ENCODE results near the gene FXYD5. TPM values are rescaled to one million over a fixed set of nuclear protein-coding genes. Genes with fewer than 3 reads are reported as not detected.

The FXYD5 gene
- total RNA-seq, 1 donor from 2014 or later: 138 TPM

- TF ChIP-seq CTCF (IDR thresholded peaks at IDR 0.05): no peak
- H3K9me3 ChIP-seq: peaks cover 0 to 21% of the 10 kb centered on the region in 2 donors
- no peaks in the 10 kb centered on the region for H3K27me3 ChIP-seq
- H3K27ac ChIP-seq: no peak overlapping the region
- H3K36me3 ChIP-seq: peaks cover 19 to 51% of the 10 kb centered on the region in 2 donors
- no peak overlapping the region for H3K4me3 ChIP-seq
- no peak for DNase-seq (ENCODE audit: low spot score in 2 of 2)
- intact Hi-C loops (cut with DNase I): no loop called here
- H3K4me1 ChIP-seq: no peaks in the 10 kb centered on the region
Observed at GRCh38 chr19:35167251-35168119, 12.9 kb downstream of the FXYD5 start.

GRCh38 chr19:35168196-35168595 is 13.7 kb downstream of the FXYD5 start:
- DNase-seq (ENCODE audit: low spot score in 2 of 2): no peak
- H3K27ac ChIP-seq: no peak overlapping the region
- TF ChIP-seq CTCF (IDR thresholded peaks at IDR 0.05): no peak
- H3K4me3 ChIP-seq: no peak overlapping the region
- intact Hi-C loops (cut with DNase I): no loop called here
- H3K36me3 ChIP-seq: peaks cover 19 to 44% of the 10 kb centered on the region in 2 donors
- no peaks in the 10 kb centered on the region for H3K4me1 ChIP-seq
- H3K27me3 ChIP-seq: no peaks in the 10 kb centered on the region
- peaks cover 0 to 20% of the 10 kb centered on the region in 2 donors for H3K9me3 ChIP-seq

- no peaks in the 10 kb centered on the region for H3K27me3 ChIP-seq
- peaks cover 0 to 14% of the 10 kb centered on the region in 2 donors for H3K9me3 ChIP-seq
- peaks cover 19 to 37% of the 10 kb centered on the region in 2 donors for H3K36me3 ChIP-seq
- intact Hi-C loops (cut with DNase I): no loop called here
- no peak for TF ChIP-seq CTCF (IDR thresholded peaks at IDR 0.05)
- no peak overlapping the region for H3K27ac ChIP-seq
- H3K4me1 ChIP-seq: no peaks in the 10 kb centered on the region
- no peak for DNase-seq (ENCODE audit: low spot score in 2 of 2)
- H3K4me3 ChIP-seq: no peak overlapping the region
Observed at GRCh38 chr19:35169221-35169995, 14.9 kb downstream of the FXYD5 start.

- H3K27ac ChIP-seq: no peak overlapping the region
- intact Hi-C loops (cut with DNase I): no loop called here
- DNase-seq (ENCODE audit: low spot score in 2 of 2): no peak
- no peaks in the 10 kb centered on the region for H3K4me1 ChIP-seq
- no peak for TF ChIP-seq CTCF (IDR thresholded peaks at IDR 0.05)
- H3K36me3 ChIP-seq: peaks cover 10 to 26% of the 10 kb centered on the region in 2 donors
- peaks cover 0 to 9% of the 10 kb centered on the region in 2 donors for H3K9me3 ChIP-seq
- H3K27me3 ChIP-seq: no peaks in the 10 kb centered on the region
- H3K4me3 ChIP-seq: no peak overlapping the region
Observed at GRCh38 chr19:35170359-35171061, 16.0 kb downstream of the FXYD5 start.

- DNase-seq (ENCODE audit: low spot score in 2 of 2): no peak
- no peak overlapping the region for H3K4me3 ChIP-seq
- H3K4me1 ChIP-seq: no peaks in the 10 kb centered on the region
- no peak overlapping the region for H3K27ac ChIP-seq
- no peak for TF ChIP-seq CTCF (IDR thresholded peaks at IDR 0.05)
- no peaks in the 10 kb centered on the region for H3K9me3 ChIP-seq
- peaks cover under 1 to 13% of the 10 kb centered on the region in 2 donors for H3K36me3 ChIP-seq
- intact Hi-C loops (cut with DNase I): no loop called here
- H3K27me3 ChIP-seq: no peaks in the 10 kb centered on the region
Observed at GRCh38 chr19:35171730-35172129, 17.2 kb downstream of the FXYD5 start.
